Thyroid gland (tissue), 4 donors: Measurements from ENCODE around the gene PLCB1.

Experiments
- CTCF ChIP-seq, 6 experiments: fragments of 200-600 bp in 3 of 6; fragments of 450-650 bp in 3 of 6; sonication (generic) in 3 of 6; IDR thresholded peaks; one replicate each; pipeline ENCODE4 v1.5.1; 2016 to 2019; ENCODE audit warnings: antibody characterized with exemption in 6 of 6, mild to moderate bottlenecking in 2 of 6, inconsistent platforms in 1 of 6, moderate library complexity in 1 of 6
- POLR2A ChIP-seq, 2 donors: fragments of 450-650 bp; IDR thresholded peaks; one replicate each; pipeline ENCODE4 v1.6.1; 2017; ENCODE audit warnings: antibody characterized with exemption in 2 of 2, mild to moderate bottlenecking in 2 of 2, moderate library complexity in 1 of 2

DNA sequence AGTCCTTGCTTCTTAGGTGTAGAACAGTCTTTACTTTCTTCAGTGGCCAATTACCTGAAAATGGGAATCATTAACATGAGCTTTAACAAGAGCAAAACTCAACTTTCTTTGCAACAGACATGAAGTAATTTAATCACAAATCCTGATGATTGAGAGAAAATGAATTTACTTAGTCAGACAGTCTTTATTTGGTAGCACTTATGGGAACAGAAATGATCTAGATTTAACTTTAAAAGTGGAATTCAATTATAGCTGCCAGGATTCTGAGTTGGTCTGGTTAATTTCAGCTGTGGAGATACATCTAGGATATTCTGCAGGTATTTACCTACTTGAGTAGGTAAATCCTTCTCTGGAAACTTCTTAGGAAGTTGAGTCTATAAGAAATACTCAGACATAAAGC, 492.6 kb downstream of the PLCB1 start:
- TF ChIP-seq CTCF (IDR thresholded peaks at IDR 0.05) (no peak), POLR2A (IDR thresholded peaks at IDR 0.05) (no peak)
